ENCODE measurements around the gene PDCD2.
"Not testable (repeated sequence)": the region's sequence is repeated elsewhere in the genome, so short reads cannot be mapped to it uniquely, and the experiment has no call there.

The PDCD2 gene

GRCh38 chr6:170545405-170545804 is 39.0 kb downstream of the PDCD2 start:
- DNase-seq, result no peak

GRCh38 chr6:170542031-170542719 is 42.3 kb downstream of the PDCD2 start:
- no peak for DNase-seq

DNA sequence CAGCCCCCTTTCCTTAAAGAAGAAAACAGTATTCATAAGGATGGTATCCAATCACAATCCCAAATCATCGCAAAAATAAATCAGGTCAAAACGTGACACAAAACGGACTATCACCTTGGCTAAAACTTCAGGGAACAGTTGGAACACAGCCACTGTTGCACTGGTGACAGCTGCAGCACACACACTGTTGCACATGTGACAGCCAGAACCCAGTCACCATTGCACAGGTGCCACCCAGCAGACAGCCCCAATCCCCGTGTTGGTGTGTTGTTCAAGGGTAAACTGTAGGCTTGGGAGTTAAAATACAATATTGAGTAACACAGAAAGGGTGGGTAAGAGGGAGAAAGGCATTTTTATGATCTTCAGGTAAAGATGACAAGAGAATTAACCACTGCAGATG is 47.1 kb downstream of the PDCD2 start:
- DNase-seq, result no peak

DNA sequence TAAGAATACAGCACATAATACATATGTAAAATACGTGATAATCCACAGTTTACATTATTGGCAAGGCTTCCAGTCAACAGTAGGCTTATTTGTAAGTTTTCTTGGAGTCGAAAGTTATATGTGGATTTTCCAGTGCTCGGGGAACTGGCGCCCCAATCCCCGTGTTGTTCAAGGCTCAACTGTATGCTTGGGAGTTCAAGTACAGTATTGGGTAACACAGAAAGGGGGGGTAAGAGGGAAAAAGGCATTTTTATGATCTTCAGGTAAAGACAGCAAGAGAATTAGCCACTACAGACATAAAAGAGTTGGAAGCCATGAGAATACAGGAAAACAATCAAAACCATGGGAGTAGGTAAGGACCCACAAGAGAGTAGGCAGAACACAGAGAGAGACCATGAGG is 47.8 kb downstream of the PDCD2 start:
- DNase-seq, result no peak

- no peak for DNase-seq
Measured at GRCh38 chr6:170535004-170535403, 49.4 kb downstream of the PDCD2 start.

DNA sequence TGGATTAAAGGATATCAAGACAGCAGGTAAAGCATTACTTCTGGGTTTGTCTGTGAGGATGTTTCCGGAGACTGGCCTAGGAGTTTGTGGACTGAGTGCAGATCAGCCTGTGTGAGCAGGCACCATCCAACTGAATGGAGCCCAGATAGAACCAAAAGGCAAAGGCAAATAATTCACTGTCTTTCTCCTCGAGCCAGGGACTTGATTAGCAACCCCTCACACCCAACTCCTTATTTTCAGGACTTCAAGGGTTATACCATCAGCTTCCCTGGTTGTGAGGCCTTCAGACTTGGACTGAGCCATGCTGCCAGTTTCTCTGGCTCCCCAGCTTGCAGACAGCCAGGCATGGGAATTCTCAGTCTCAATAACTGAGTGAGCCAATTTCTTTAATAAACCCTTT is 50.6 kb downstream of the PDCD2 start:
- DNase-seq, result no peak

GRCh38 chr6:170532867-170533488 is 51.5 kb downstream of the PDCD2 start:
- DNase-seq, result no peak

GRCh38 chr6:170529839-170530469 is 54.5 kb downstream of the PDCD2 start:
- DNase-seq, result peak; percentile 70

- DNase-seq, result not testable (repeated sequence)
Measured at GRCh38 chr6:170527995-170528394, 56.4 kb downstream of the PDCD2 start.

GRCh38 chr6:170525795-170526194 is 58.6 kb downstream of the PDCD2 start:
- no peak for DNase-seq
